Stimulated activated naive CD8-positive, alpha-beta T cell treated with anti-CD3 and anti-CD28 coated beads, Interleukin-15, Interleukin-2, amounts not matched to agents 100 ng/mL and 50 ng/mL, for 24 hours (primary cell): Measurements from ENCODE around the gene AGBL1.

Experiments
- H3K27ac Mint-ChIP-seq: one replicate; pipeline ENCODE4 v1.8.0; 2021; ENCODE audit warnings: mild to moderate bottlenecking, mixed read lengths
- H3K27me3 Mint-ChIP-seq: one replicate; pipeline ENCODE4 v1.8.0; 2021; ENCODE audit warnings: mixed read lengths
- H3K36me3 Mint-ChIP-seq: one replicate; pipeline ENCODE4 v1.8.0; 2021; ENCODE audit warnings: low read depth, mixed read lengths
- H3K4me1 Mint-ChIP-seq: one replicate; pipeline ENCODE4 v1.8.0; 2021; ENCODE audit warnings: low read depth, mixed read lengths
- H3K4me3 Mint-ChIP-seq: one replicate; pipeline ENCODE4 v1.8.0; 2021; ENCODE audit warnings: mild to moderate bottlenecking, mixed read lengths
- H3K9me3 Mint-ChIP-seq: one replicate; pipeline ENCODE4 v1.8.0; 2021; ENCODE audit warnings: mixed read lengths

AGBL1 gene

DNA sequence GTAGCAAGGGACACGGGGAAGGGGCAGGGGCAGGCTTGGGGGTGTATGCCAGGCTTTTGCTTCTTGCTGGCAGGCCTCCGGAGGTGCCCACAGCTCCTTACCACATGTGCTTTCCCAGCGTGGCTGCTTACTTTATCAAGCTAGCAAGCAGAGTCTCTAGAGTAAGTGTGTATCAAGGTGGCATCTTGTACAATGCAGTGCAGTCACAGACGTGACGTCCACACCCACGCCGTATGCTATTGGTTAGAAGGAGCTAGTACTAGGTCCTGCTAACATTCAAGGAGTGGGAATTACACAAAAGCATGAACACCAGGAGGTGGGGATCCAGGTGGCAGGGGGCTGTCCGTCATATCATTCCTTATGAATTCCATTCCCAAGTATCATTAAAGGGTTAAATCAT is 15.3 kb upstream of the AGBL1 start:
- no peak overlapping the region for H3K27ac Mint-ChIP-seq
- H3K4me3 Mint-ChIP-seq, result no peak overlapping the region
- no peaks in the 10 kb centered on the region for H3K36me3 Mint-ChIP-seq
- peaks cover 13% of the 10 kb centered on the region for H3K9me3 Mint-ChIP-seq
- no peaks in the 10 kb centered on the region for H3K4me1 Mint-ChIP-seq
- H3K27me3 Mint-ChIP-seq, result peaks cover 24% of the 10 kb centered on the region

DNA sequence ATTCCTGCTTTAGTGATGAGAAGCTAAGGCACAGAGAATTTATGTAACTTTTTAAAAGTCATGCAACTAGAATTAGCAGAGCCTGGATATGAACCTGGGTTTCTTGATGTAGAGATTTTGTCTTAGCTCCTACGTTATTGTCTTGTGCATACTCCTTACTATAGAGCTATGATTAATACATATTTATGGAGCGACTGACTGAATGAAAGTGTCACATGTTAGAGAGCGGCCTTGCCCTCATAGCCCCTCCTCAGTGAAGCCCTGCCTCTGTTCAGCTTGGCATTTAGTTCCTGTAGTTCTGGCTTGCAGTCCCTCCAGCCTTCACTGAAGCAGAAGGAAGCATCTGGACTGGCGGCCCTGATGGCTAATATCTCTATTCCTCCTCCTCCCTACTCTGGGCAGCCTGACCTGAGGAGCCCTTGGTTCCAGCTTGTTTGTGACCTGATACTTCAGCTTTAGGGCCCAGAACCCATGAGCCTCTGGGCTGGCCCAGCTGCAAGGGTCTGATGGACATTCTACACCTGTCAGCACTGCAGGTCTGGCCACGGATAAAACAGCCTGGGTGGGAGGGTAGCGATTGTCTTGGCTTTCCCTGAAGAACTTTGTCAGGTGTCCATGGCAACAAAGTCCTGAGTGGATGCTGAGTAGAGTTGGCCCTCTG is 13.4 kb upstream of the AGBL1 start:
- Mint-ChIP-seq H3K36me3 (no peaks in the 10 kb centered on the region), H3K9me3 (peaks cover 13% of the 10 kb centered on the region), H3K4me3 (no peak overlapping the region), H3K4me1 (no peaks in the 10 kb centered on the region), H3K27ac (no peak overlapping the region), H3K27me3 (peaks cover 18% of the 10 kb centered on the region)

DNA sequence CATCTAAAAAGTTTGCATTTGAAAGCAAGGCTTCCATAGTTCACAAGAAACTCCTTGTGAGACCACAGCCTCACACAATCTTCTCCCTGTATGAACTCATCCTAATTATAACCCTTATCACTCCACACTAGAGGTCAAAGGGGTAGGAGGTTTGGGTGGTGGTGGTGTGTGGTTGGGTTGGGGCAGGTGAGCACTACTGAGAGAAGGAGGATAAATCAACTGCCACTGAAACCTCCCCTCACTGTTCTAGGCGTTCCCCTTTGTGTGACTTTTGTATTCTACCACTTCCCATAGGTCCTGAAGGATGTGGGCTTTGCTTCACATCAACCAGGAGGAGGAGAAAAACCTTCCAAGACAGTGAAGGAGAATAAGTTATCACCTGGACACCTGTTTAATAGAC is 6.4 kb upstream of the AGBL1 start:
- H3K36me3 Mint-ChIP-seq, result no peaks in the 10 kb centered on the region
- H3K4me3 Mint-ChIP-seq, result no peak overlapping the region
- no peaks in the 10 kb centered on the region for H3K9me3 Mint-ChIP-seq
- H3K4me1 Mint-ChIP-seq, result no peaks in the 10 kb centered on the region
- no peak overlapping the region for H3K27ac Mint-ChIP-seq
- peaks cover 10% of the 10 kb centered on the region for H3K27me3 Mint-ChIP-seq

- no peaks in the 10 kb centered on the region for H3K9me3 Mint-ChIP-seq
- peaks cover 14% of the 10 kb centered on the region for H3K27me3 Mint-ChIP-seq
- no peak overlapping the region for H3K27ac Mint-ChIP-seq
- no peaks in the 10 kb centered on the region for H3K4me1 Mint-ChIP-seq
- H3K36me3 Mint-ChIP-seq, result no peaks in the 10 kb centered on the region
- H3K4me3 Mint-ChIP-seq, result no peak overlapping the region
Observed at GRCh38 chr15:86076468-86076867, 3.2 kb upstream of the AGBL1 start.

- no peaks in the 10 kb centered on the region for H3K4me1 Mint-ChIP-seq
- H3K36me3 Mint-ChIP-seq, result no peaks in the 10 kb centered on the region
- H3K9me3 Mint-ChIP-seq, result no peaks in the 10 kb centered on the region
- no peak overlapping the region for H3K4me3 Mint-ChIP-seq
- H3K27ac Mint-ChIP-seq, result no peak overlapping the region
- peaks cover 14% of the 10 kb centered on the region for H3K27me3 Mint-ChIP-seq
Observed at GRCh38 chr15:86077070-86077469, 2.6 kb upstream of the AGBL1 start.

GRCh38 chr15:86080302-86080701 is 631 bp downstream of the AGBL1 start:
- Mint-ChIP-seq H3K4me1 (peaks cover 10% of the 10 kb centered on the region), H3K9me3 (no peaks in the 10 kb centered on the region), H3K27me3 (peaks cover 17% of the 10 kb centered on the region), H3K27ac (no peak overlapping the region), H3K36me3 (no peaks in the 10 kb centered on the region), H3K4me3 (no peak overlapping the region)

- H3K36me3 Mint-ChIP-seq, result no peaks in the 10 kb centered on the region
- no peaks in the 10 kb centered on the region for H3K9me3 Mint-ChIP-seq
- peaks cover 17% of the 10 kb centered on the region for H3K27me3 Mint-ChIP-seq
- no peak overlapping the region for H3K27ac Mint-ChIP-seq
- no peak overlapping the region for H3K4me3 Mint-ChIP-seq
- peaks cover 10% of the 10 kb centered on the region for H3K4me1 Mint-ChIP-seq
Observed at GRCh38 chr15:86082619-86083380, 3.1 kb downstream of the AGBL1 start.

- peaks cover 11% of the 10 kb centered on the region for H3K27me3 Mint-ChIP-seq
- H3K36me3 Mint-ChIP-seq, result no peaks in the 10 kb centered on the region
Observed at GRCh38 chr15:86087808-86088207, 8.1 kb downstream of the AGBL1 start.

DNA sequence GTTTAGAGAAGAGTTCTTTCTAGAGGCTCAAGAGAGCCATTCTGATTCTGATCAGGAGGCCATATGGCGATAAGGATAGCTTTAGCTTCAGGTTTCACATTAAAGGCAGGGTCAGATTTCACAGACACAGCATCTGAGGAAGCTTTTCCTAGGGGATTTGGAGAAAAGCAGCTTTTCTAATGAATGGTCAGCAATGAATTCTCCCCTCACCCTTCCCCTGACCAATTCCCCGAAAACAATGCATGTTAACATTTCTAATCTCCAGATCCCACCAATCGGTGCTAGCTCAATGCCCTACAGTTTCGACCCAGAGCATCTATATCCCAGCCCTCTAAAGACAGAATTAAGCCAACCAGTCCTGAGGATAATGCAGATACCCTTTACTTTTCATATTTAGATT is 9.8 kb downstream of the AGBL1 start:
- Mint-ChIP-seq H3K9me3 (no peaks in the 10 kb centered on the region), H3K4me1 (no peaks in the 10 kb centered on the region), H3K27me3 (peaks cover 4% of the 10 kb centered on the region), H3K27ac (no peak overlapping the region), H3K36me3 (no peaks in the 10 kb centered on the region), H3K4me3 (no peak overlapping the region)

More at GRCh38 chr15:86087808-86088207, 8.1 kb downstream of the AGBL1 start:
- Mint-ChIP-seq H3K27ac (no peak overlapping the region), H3K4me3 (no peak overlapping the region), H3K9me3 (no peaks in the 10 kb centered on the region), H3K4me1 (peaks cover 5% of the 10 kb centered on the region)

DNA sequence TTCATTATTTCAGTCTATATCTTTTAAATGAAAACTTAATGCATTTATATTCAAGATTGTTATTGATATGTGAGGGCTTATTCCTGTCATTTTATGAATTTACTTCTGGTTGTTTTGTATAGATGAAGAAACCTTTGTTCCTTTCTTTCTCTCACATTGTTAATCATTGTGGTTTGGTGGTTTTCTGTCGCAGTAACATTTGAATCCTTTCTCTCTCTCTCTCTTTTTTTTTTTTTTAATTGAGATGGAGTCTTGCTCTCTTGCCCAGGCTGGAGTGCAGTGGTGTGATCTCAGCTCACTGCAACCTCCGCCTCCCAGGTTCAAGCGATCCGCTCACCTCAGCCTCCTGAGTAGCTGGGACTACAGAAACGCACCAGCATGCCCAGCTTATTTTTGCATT is 22.1 kb downstream of the AGBL1 start:
- Mint-ChIP-seq H3K4me1 (no peaks in the 10 kb centered on the region), H3K27ac (no peak overlapping the region), H3K9me3 (peaks cover 8% of the 10 kb centered on the region), H3K4me3 (no peak overlapping the region), H3K27me3 (peaks cover 17% of the 10 kb centered on the region), H3K36me3 (no peaks in the 10 kb centered on the region)

DNA sequence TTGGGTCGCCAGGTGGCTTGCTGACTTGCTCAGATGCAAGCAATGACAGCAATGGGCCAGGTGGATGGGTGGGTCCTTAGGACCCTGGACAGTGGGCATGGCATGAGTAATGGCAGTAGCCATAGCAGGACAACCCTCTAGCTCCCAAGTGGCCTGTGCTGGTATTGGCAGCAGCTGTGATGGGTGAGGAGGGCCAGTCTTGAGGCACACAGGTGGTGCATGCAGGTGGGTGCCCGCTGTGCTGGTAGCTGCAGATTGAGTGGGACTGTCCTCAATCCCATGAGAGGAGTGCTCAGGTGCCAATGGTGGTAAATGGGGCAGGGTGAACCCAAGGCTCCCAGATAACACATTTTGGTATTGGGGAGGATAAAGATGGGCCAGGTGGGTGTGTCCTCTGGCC is 24.2 kb downstream of the AGBL1 start:
- H3K27ac Mint-ChIP-seq, result no peak overlapping the region
- H3K27me3 Mint-ChIP-seq, result peaks cover 25% of the 10 kb centered on the region
- peaks cover 8% of the 10 kb centered on the region for H3K9me3 Mint-ChIP-seq
- H3K36me3 Mint-ChIP-seq, result no peaks in the 10 kb centered on the region
- H3K4me1 Mint-ChIP-seq, result no peaks in the 10 kb centered on the region
- no peak overlapping the region for H3K4me3 Mint-ChIP-seq

- no peak overlapping the region for H3K27ac Mint-ChIP-seq
- peaks cover 8% of the 10 kb centered on the region for H3K9me3 Mint-ChIP-seq
- H3K27me3 Mint-ChIP-seq, result peaks cover 17% of the 10 kb centered on the region
- H3K4me3 Mint-ChIP-seq, result no peak overlapping the region
- H3K36me3 Mint-ChIP-seq, result no peaks in the 10 kb centered on the region
- no peaks in the 10 kb centered on the region for H3K4me1 Mint-ChIP-seq
Observed at GRCh38 chr15:86106306-86106705, 26.6 kb downstream of the AGBL1 start.

DNA sequence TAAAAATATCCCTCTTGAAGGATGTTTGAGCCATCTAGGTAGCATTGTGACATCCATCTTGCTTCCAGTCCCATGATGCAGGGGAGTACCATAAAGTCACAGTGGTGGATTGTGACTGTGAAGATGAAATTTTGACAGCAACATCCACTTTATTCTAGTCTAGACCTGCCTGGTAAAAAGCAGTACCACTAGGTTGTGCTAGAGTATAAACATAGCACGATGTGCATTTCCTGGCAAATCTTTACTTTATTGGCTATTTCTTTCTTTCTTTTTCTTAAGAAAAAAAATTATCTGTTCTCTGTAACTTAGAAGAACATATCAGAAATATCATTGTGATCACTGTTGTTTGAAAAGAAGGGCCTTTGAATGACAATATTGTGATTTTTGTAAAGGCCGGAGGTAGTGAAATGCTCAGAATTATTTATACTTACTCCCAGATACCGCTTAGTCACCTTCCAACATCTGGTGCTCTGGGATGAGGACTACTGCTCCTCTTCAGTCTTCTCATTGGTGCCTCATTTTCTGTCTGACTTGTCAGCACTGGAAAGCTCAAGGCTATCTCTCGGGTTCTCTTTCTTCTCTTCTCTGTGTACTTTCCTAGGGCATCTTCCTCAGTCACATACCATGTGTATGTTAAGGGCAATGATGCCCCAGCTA is 35.6 kb downstream of the AGBL1 start:
- H3K4me1 Mint-ChIP-seq, result no peaks in the 10 kb centered on the region
- no peak overlapping the region for H3K4me3 Mint-ChIP-seq
- no peaks in the 10 kb centered on the region for H3K36me3 Mint-ChIP-seq
- peaks cover 5% of the 10 kb centered on the region for H3K27me3 Mint-ChIP-seq
- H3K9me3 Mint-ChIP-seq, result no peaks in the 10 kb centered on the region
- H3K27ac Mint-ChIP-seq, result no peak overlapping the region

DNA sequence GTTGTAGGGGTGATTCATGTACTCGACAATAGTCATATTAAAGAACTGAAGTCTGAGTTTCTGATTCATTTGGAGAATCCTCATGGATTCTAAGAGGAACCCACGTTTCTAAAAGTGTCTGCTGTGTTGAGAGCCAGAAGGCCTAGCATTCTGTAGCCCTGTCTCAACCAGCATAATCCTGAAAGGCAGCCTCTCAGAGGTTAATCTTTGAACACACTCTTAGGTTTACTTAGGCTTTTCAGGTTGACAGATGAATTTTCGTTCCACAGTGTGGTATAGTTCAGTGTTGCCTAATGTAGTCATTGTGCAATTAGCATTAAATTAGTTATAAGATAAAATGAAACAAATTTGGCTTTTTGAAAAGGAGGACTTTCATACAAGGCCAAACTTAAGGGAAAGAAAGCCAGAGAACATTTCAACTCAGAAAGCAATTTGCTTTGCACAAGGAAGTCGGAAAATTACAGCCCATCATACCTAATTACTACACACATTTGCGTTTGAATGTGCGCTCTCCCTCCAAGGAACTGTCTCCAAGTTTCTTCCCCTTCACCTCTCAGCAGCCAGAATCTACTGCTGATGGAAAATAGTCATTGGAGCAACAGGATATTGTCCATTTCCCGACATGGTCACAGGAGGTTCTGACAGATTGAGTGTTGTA is 42.0 kb downstream of the AGBL1 start:
- Mint-ChIP-seq H3K9me3 (no peaks in the 10 kb centered on the region), H3K4me3 (no peak overlapping the region), H3K27ac (no peak overlapping the region)

More for the DNA sequence above, 42.0 kb downstream of the AGBL1 start:
- Mint-ChIP-seq H3K36me3 (no peaks in the 10 kb centered on the region), H3K4me1 (no peaks in the 10 kb centered on the region), H3K27me3 (peaks cover 19% of the 10 kb centered on the region)
